T-helper 9 cell (primary cell): ENCODE data around the gene NRXN3.
"Not testable (repeated sequence)": the region's sequence is repeated elsewhere in the genome, so short reads cannot be mapped to it uniquely, and the experiment has no call there.

Experiments
- DNase-seq: peaks from one replicate; pipeline ENCODE4 v3.0.0-alpha.2; 2020

Gene NRXN3

DNA sequence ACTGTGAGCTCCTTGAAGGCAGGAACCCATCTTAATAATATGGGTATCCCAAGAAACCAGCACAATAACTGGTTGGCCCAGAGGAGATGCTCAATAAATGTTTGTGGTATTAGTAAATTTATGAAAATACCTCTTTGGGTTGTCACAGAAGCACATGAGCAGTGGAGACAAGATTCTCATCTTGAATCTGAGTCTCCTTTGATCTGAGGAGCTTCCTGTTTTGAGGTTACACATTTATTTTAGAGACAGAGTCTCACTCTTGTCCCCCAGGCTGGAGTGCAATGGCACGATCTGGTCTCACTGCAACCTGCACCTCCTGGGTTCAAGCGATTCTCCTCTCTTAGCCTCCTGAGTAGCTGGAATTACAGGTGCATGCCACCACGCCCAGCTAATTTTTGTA, 247.4 kb downstream of the NRXN3 start:
- DNase-seq = no peak

DNA sequence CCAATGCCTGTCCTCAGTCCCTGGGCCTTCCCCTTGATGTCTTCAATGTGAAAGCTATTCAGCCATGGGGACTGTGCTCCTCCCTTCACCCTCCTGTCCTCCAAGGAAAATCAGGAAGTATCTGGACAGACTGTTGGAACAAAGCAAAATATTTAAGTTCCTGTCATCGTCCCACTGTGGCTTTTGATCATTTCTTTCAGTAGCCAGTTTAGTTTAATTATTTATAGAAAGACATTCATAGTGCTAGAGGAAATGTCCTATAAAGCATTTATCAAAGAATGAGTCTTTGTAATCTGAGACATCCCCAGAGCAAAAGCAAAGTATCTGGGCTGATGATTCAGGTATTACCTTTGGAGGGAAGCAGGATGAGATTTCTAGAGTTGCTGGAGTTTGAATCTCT, 254.1 kb downstream of the NRXN3 start:
- DNase-seq = no peak

DNA sequence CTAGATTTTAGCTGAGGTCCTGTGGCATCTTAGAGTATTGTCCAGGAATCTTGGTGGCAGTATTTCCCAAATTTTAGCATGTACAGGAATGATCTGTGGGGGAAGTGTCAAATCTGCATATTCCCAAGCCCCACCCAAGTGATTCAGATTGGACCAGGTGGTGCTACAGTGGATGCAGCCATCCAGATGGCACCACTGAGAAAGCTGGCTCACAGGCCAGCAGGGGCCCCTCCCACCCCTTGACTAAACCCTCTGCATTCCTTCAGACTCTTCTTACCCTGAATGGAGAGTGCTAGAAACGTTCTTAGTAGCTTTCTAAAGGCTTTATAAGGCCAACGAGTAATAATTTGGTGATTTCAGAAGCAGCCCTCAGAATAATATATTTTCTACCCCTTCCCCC, 255.2 kb downstream of the NRXN3 start:
- no peak for DNase-seq

DNA sequence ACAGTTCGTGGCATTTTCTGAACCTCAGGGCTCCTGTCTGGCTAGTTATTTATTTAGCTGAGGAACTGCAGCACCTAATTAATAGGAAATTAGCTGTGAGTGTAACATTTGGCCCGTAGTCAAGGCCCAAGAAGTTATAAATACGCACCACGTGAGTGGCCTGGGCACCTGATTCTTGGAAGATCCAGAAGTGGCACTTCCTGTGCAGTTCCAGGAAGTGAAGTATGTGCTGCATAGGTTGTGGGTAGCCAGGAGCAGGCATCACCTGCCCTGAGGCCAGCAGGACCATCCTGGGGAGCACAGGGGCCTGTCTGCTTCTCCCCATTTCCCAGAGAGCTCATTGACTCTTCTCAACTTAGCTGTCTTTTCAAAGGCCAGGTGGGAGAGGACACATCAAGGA, 255.6 kb downstream of the NRXN3 start:
- no peak for DNase-seq

DNA sequence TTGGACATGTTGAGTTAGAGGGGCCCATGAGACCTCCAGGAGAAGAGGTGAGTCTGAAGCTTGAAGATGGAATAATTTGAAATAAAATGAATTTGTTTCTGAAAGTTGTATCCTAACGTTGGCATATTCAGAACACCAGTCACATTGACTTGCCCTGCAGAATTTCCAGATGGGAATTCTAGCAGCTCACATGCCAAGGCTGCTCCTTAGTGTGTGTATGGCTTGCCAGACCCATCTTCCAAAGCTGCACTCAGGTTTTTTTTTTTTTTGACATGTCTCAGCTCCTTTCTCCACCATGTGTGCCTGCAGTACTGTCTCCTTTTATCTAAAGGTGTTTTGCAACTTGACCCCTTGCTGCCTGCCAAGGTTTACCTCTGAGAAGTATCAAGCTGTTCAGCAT, 261.9 kb downstream of the NRXN3 start:
- DNase-seq = no peak

DNA sequence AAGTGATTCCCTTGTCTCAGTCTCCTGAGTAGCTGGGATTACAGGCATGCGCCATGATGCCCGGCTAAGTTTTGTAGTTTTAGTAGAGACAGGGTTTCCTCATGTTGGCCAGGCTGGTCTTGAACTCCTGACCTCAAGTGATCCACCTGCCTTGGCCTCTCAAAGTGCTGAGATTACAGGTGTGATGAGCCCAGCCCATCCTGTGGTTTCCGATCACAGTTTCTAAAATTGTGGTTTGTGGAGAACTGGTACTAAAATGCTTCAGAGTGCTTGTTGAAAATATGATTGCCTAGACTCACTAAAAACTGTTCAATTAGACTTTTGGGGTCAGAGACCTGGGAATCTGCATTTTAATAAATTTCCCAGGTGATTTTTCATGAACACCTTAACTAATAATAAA, 267.3 kb downstream of the NRXN3 start:
- not testable (repeated sequence) for DNase-seq

DNA sequence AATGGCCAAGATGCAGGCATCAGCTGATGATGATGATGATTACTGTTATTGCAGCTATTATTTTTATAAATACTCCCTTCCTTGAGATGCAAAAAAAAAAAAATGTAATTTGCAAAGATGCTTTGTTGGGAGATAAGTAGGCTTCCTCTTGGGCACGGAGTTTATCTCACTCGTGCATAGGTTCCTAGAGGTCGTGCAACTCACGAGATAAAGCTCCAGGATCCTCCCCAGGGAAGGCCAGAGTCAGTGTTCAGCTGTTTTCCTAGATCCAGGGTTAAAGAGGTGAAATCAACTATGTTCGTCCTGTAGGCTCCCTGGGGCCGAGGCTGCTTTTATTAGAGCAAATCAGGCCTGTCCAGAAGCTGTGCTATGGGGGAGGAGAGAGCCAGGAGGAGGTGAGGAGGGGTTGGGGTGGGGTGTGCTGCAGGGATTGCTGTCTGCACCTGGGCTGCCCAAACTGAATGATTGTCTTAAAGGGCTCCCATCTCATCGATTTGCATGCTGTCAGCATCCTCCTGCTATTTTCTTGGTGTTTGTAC, 270.3 kb downstream of the NRXN3 start:
- DNase-seq = no peak

DNA sequence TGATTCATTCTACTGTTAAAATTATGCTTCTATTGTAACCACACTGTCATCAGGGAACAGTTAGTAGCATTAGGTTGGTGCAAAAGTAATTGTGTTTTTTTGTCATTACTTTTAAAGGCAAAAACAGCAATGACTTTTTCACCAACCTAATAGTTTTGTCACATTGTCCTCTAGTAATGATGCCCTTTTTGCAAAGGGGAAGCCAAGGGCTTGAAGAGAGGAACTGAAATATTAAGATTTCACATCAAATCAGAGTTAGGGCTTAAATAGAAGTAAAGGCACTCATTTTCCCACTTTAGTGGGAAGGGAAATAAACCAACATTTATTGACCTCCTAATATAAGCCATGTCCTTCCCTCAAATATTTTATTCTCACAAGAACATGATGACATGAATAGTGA, 273.7 kb downstream of the NRXN3 start:
- no peak for DNase-seq

DNA sequence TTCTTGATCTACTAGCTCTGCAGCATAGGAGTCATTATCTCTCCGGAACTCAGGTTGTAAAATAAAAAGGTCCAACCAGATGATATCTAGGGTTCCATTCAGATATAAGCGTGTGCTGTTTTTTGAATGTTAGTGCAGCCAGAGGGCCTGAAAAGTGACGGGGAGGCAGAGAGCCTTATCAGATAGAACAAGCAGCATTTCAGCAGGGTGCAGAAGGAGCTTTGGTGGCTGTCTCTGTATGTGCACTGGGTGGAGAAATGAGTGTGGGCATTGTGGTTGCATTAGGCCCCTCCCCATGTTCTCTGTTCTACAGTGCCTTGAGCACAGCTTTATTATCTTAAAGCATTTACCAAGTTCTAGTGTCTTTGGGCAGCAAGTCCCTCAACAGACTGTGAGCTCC, 275.1 kb downstream of the NRXN3 start:
- DNase-seq = no peak

DNA sequence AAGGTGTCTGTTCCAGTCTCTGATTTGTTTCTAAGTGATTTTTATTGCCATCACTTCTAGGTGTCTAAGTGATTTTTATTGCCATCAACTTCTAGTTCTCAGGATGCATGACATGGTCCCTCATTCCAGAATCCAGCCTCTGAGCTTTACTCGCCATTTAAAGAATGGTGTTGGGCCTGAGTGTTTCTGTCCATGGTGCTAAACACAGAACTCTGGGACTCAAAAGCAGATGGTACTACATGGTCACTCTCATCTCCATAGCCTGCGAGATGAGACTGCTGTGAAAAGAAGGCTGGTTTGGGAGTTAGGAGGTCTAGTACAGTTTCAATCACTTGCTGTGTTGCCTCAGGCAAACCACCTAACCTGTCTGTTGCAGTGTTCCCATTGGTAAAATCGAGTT, 276.6 kb downstream of the NRXN3 start:
- DNase-seq = no peak

DNA sequence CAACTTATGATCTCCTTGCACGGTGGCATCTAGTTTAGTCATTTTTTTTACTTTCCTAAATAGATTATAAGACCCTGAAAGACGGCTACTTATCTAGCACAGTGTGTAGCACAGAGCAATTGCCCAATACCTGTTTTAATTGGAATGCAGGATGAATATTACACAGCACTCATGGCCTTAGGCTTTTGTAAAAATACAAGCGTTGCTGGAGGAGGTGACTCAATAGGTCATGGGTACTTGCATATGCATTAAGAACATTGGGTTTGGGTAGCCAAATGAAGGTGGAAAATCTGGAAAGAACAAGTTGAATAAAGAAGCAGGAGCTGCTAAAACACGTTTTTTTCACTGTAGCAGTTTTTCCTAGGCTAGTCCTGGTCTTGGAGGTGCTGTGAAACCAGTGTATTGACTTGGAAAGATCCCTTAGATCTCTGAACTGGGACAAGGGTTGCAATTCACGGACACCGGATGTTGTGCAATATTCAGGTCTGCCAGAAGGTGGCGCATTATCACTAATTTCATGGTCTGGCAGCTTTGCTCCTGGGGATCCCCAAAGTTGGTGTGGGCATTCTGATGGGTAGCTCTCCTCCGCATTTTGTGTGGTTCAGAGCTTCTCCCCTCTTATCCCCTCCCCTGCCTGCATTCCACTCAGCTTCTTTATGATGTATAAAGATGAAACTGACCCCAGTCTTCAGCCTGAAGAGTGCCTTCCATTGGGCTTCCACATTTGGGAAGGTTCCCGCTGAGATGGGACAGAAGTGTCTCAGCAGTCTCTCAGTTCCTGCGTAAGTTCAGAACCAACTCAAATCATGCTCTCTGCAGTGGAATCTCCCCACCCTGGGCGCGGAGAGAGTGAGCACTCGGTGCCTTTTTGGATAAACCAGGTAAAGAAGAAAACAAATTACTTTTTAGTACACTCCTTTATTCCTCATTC, 278.3 kb downstream of the NRXN3 start:
- no peak for DNase-seq

DNA sequence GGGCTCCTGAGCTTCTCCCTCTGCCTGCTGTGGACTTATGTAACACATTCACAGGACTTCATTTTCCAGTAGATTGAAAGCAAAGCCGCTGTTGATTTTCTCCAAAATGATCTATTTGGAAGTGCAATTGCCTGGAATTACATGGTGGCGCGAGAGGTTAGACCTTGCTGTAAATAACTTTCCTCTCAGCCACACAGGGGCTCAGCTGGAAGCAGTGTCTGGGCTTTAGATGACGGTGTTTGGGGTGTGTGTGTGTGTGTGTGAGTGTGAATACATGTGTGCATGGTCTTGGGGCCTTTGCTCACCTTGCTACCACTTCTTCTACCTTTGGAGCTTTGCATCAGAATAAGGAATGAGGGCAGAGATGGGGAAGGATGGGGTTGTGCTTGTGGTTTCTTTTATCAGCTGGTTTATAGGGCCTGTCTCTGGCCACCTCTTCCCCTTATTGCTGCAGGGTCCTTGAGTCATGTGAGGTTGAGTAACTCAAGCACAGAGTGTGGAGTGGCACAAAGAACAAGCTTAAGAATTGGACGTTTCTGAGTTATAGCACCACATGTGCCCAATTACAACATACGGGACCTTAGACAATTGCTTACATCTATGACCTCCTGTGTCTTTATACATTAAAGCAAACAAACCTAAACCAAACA, 280.6 kb downstream of the NRXN3 start:
- DNase-seq = no peak

DNA sequence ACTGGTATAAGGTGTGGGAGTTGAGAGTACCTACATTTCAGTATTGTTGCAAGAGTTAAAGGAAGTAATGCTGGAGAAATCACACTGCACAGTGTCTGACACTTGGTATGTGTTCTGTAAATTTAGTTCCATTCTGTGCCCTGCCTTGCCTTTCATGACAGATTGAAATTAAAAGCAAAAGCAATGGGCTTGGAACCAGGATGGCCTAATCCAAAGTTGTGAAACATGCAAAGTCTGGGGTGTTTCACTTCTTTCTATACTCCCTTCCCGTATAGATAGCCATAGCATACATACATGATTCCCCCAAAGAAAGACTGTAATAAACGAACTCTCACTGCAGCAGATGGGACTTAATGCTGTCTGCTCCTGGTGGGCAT, 281.1 kb downstream of the NRXN3 start:
- no peak for DNase-seq

DNA sequence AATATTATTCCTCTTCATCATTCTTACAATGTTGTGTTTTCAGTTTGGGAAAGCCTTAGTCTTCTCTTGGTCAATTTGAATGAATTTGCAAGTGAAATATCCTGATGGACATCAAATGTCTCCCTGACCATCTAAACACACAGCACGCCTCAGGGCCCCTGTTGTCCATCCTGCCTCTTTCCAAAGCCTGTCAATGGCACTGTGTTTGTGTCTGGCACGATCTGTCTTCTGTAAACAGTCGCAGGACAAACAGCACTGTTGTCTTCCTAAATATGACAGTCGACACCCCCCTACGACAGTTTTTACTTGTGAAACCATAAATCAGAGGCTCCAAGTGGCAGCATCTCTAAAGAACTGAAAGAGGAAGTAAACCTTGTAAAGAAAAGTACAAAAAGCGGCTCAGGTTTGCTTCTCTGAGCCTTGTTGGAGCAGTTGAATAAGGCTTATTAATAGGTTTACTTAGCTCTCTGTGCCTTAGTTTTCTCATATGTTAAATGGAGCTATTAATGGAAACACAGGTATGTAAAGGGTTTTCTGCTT, 285.8 kb downstream of the NRXN3 start:
- DNase-seq = no peak

DNA sequence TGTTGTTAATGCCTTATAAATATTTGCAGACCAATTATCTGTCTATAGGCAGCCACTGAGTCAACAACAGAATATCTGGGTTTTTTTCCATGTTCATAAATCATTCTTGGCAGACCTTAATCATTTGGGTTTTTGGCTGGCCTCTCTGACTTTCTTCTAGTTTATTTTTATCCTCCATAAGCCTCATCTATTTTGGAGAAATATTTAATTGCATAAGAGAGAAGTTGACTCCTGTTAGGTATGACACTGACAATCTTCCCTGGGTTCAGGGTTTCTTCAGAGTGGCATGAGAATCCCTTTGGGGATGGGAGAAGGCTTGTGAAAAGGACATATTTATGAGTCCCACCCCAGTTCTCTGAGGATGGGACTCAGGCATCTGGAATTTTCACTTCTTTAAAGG, 299.8 kb downstream of the NRXN3 start:
- no peak for DNase-seq

DNA sequence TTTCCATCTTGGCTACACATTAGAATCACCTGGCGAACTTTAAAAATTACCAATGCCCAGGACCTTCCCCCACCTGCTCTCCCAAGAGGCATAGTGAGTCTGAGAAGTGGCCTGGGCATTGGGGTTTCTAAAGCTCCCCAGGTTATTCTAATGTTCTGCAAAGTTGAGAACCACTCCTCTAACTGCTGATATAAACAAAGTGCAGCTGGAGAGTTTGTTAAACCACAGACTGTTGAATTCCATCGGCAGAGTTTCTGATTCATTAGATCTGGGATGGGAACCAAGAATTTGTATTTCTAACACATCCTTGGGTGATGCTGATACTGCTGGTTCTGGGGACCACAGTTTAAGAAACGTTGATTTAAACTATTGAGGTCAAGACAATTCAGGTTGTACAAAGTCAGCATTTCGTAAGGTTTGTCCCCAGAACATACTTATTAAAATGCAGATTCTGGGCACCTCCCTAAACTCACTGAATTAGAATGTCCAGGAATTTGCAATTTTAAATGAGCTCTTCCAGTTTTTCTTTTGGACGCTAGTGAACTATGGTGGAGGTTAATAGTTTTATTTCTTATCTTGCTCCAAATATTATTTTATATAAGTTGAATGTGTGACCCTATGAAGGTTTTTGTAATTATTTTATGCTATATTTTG, 309.1 kb downstream of the NRXN3 start:
- no peak for DNase-seq

DNA sequence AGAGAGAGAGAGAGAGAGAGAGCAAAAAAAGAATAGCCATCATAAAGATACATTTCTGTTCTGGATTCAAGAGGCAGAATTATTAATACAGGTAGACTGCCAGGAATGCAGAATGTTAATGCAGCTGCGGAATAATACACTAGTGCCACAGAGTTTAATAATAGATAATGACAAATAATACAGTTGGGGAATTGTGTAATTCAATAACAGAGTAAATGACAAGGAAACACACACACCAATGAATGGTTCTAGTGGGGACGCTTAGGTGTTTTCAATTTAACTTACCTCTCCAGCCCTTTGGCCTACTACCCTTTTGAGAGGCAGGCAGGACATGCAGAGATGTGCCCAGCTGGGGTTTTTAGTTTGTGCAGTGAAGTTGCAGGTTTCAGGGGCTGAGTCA, 313.9 kb downstream of the NRXN3 start:
- no peak for DNase-seq

DNA sequence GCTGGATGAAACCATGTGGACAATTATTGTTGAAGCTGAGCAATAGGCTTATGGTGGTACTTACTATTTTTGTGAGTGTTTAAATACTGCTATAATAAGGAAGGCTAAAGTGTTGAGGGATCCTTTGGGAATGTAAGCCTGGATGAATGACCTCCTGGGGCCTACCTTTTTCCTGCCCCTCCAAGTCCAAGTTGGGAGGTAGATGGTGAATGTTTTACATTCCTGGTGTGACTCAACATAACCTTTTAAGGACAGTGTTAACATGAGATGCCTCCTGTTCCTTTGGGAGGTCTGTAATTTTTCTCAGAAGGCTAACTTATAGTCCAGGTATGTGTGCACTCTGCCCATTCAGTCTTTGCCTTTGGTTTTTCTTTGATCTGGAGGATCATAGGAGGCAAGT, 315.9 kb downstream of the NRXN3 start:
- no peak for DNase-seq

DNA sequence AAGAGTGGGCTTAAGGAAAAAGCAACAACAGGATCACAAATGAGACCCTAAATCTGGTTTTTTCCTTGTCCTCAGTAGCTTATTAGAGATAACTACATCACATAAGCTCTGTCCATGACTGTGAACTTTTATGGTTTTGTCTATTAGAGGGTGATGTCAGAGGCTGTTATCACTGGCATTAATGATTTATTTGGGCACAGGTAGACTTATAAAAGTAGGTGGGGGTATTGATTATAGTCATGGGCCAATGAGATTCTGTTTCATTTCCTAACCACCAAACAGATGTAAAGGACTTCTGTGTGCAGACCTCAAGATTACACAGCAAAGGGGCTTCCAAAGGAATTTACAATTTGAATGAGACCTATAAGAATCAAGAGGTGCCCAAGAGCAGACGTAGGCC, 316.4 kb downstream of the NRXN3 start:
- DNase-seq = no peak

DNA sequence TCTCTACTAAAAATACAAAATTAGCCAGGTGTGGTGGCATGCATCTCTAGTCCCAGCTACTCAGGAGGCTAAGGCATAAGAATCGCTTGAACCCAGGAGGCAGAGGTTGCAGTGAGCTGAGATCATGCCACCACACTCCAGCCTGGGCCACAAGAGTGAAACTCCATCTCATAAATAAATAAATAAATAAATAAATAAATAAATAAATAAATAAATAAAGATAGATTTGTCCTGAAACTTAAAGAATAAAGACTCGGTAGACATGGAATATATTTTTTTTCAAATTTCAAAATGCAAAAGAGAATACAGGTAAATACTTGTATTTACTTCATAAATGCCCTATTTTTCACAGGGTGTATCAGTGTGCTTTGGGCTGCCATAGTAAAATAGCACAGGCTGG, 317.4 kb downstream of the NRXN3 start:
- not testable (repeated sequence) for DNase-seq

DNA sequence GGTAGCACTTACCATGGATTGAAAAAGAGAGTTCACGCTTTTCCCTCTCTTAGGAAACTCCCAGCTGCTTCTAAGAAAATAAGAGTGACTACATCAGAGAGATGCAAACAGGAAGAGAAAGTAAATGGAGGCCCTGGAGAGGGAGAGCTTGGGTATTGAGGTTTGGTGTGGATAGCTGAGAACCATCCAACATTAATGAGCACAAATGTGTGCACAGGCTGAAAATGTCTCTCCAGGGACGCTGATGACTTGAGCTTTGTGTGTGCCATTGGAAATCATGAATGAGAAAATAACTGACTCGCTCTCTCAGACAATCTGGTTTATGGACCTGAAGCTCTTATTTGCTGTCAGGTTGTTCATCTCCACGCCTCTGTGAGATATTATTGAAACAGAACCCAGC, 318.8 kb downstream of the NRXN3 start:
- no peak for DNase-seq

DNA sequence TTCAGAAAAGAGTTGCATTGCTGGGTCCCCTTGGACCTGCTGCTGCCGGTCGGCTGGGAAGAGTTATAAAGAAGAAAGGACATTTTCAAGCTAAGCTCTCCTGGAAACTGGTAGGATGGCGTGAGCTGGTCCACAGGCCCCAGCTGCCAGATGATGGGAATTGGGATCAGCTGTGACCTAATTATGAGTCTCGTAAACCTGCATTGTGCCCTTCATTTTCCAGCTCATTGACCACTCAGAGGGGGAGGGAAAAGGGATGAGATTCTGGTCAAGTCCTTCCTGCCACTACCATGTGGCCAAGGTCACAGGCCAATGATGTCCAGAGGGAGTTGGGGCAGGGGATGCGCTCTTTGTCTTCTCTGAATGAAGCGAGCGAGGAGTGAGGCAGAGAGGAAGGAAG, 320.9 kb downstream of the NRXN3 start:
- no peak for DNase-seq

DNA sequence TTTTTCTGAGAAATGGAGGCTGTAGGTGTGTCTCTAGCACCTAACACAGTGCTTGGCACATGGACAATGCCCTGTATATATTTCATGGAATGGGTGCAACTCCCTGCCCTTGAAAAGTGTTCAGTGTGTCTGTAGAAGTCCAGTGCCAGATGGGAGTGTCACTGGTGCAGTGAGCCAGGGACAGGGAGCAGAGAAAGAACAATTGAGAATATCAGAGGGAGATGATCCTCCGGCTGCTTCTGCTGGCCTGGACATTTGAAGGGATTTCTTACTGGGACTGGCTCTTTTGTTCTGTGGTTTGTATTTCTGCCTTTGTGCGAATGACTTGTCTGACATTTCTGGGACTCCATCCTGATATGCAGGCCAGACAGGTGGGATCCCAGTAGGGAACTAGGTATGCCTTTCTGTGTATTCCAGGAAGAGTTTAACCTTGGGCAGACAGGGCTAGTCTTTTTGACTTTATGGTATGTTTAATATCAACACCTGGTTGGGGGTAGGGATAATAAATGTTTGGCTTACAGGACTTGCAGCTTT, 328.0 kb downstream of the NRXN3 start:
- no peak for DNase-seq
